ENCODE results near the gene FBXL5.
"Not testable (repeated sequence)": the region's sequence is repeated elsewhere in the genome, so short reads cannot be mapped to it uniquely, and the experiment has no call there.

Gene FBXL5

GRCh38 chr4:15648600-15648999 is 6.6 kb downstream of the FBXL5 start:
- Histone ChIP-seq H2AFZ (ENCODE audit: low read depth, low read length) (no peak overlapping the region), H3K36me3 (ENCODE audit: control insufficient read depth in 1 of 2, insufficient read depth in 2 of 2, low read depth in 1 of 2, low read length in 2 of 2) (peaks cover 0 to 7% of the 10 kb centered on the region in 2 experiments), H2AK5ac (ENCODE audit: low read length, severe bottlenecking) (no peak overlapping the region), H3K18ac (ENCODE audit: low read depth in 1 of 2, low read length in 2 of 2) (no peak overlapping the region), H3K14ac (ENCODE audit: low read length in 2 of 2) (no peak overlapping the region), H3K4me1 (ENCODE audit: control insufficient read depth, insufficient read depth, low read depth, low read length) (no peaks in the 10 kb centered on the region), H3K79me1 (replicated peaks; ENCODE audit: low read length, poor library complexity, severe bottlenecking) (peaks cover 2% of the 10 kb centered on the region), H3K9ac (ENCODE audit: low read length) (no peak overlapping the region), H3K4me3 (ENCODE audit: insufficient read depth in 1 of 2, low read depth in 1 of 2, low read length in 2 of 2) (no peak overlapping the region), H4K8ac (ENCODE audit: low read length) (no peak overlapping the region), H2BK15ac (ENCODE audit: low read depth, poor library complexity, severe bottlenecking) (no peak overlapping the region), H4K91ac (ENCODE audit: low read length) (no peak overlapping the region), H3K4me2 (ENCODE audit: low read length, poor library complexity, severe bottlenecking) (no peak overlapping the region), H2BK120ac (ENCODE audit: low read depth, low read length) (no peak overlapping the region), H3K9me3 (ENCODE audit: control insufficient read depth, low read length) (no peaks in the 10 kb centered on the region), H3K23ac (ENCODE audit: low read length in 2 of 2) (no peak overlapping the region), H2BK12ac (ENCODE audit: low read length in 2 of 2) (no peak overlapping the region), H3K27ac (ENCODE audit: low read length, poor library complexity, severe bottlenecking) (no peak overlapping the region), H3K27me3 (ENCODE audit: control insufficient read depth in 1 of 2, insufficient read depth in 1 of 2, low read length in 2 of 2) (no peaks in the 10 kb centered on the region), H3K4ac (ENCODE audit: low read depth in 1 of 2, low read length in 2 of 2) (no peak overlapping the region), H2BK5ac (ENCODE audit: low read depth, low read length, poor library complexity, severe bottlenecking) (no peak overlapping the region)
- whole genome bisulfite sequencing, result no CpG with 5 or more reads among the region's 2 CpGs
- DNase-seq, result no peak

GRCh38 chr4:15638418-15638817 is 16.7 kb downstream of the FBXL5 start:
- Histone ChIP-seq H3K79me1 (replicated peaks; ENCODE audit: low read length, poor library complexity, severe bottlenecking) (peaks cover 16% of the 10 kb centered on the region), H2BK120ac (ENCODE audit: low read depth, low read length) (no peak overlapping the region)

GRCh38 chr4:15636818-15637217 is 18.3 kb downstream of the FBXL5 start:
- no peak overlapping the region for H3K9ac ChIP-seq (ENCODE audit: low read length)
- H3K4me3 ChIP-seq (ENCODE audit: insufficient read depth in 1 of 2, low read depth in 1 of 2, low read length in 2 of 2), result no peak overlapping the region
- no peak overlapping the region for H2BK120ac ChIP-seq (ENCODE audit: low read depth, low read length)
- H2BK15ac ChIP-seq (ENCODE audit: low read depth, poor library complexity, severe bottlenecking), result no peak overlapping the region
- no peak overlapping the region for H3K4ac ChIP-seq (ENCODE audit: low read depth in 1 of 2, low read length in 2 of 2)
- no peak for DNase-seq
- H3K14ac ChIP-seq (ENCODE audit: low read length in 2 of 2), result no peak overlapping the region
- peaks cover 20 to 87% of the 10 kb centered on the region in 2 experiments for H3K36me3 ChIP-seq (ENCODE audit: control insufficient read depth in 1 of 2, insufficient read depth in 2 of 2, low read depth in 1 of 2, low read length in 2 of 2)
- H3K27me3 ChIP-seq (ENCODE audit: control insufficient read depth in 1 of 2, insufficient read depth in 1 of 2, low read length in 2 of 2), result no peaks in the 10 kb centered on the region
- H3K4me1 ChIP-seq (ENCODE audit: control insufficient read depth, insufficient read depth, low read depth, low read length), result peaks cover 1% of the 10 kb centered on the region
- H3K23ac ChIP-seq (ENCODE audit: low read length in 2 of 2), result no peak overlapping the region
- H2BK12ac ChIP-seq (ENCODE audit: low read length in 2 of 2), result no peak overlapping the region
- no peak overlapping the region for H2AK5ac ChIP-seq (ENCODE audit: low read length, severe bottlenecking)
- no peak overlapping the region for H3K27ac ChIP-seq (ENCODE audit: low read length, poor library complexity, severe bottlenecking)
- H2AFZ ChIP-seq (ENCODE audit: low read depth, low read length), result no peak overlapping the region
- no peak overlapping the region for H2BK5ac ChIP-seq (ENCODE audit: low read depth, low read length, poor library complexity, severe bottlenecking)
- H3K18ac ChIP-seq (ENCODE audit: low read depth in 1 of 2, low read length in 2 of 2), result no peak overlapping the region
- H3K9me3 ChIP-seq (ENCODE audit: control insufficient read depth, low read length), result no peaks in the 10 kb centered on the region
- peaks cover 16% of the 10 kb centered on the region for H3K79me1 ChIP-seq (replicated peaks; ENCODE audit: low read length, poor library complexity, severe bottlenecking)
- H3K4me2 ChIP-seq (ENCODE audit: low read length, poor library complexity, severe bottlenecking), result no peak overlapping the region
- no peak overlapping the region for H4K8ac ChIP-seq (ENCODE audit: low read length)
- no peak overlapping the region for H4K91ac ChIP-seq (ENCODE audit: low read length)
- WGBS, result 100% methylated on average over 1 of the region's 1 CpG

More at GRCh38 chr4:15638418-15638817, 16.7 kb downstream of the FBXL5 start:
- Histone ChIP-seq H2AK5ac (ENCODE audit: low read length, severe bottlenecking) (no peak overlapping the region), H3K9me3 (ENCODE audit: control insufficient read depth, low read length) (no peaks in the 10 kb centered on the region), H3K23ac (ENCODE audit: low read length in 2 of 2) (no peak overlapping the region), H3K18ac (ENCODE audit: low read depth in 1 of 2, low read length in 2 of 2) (no peak overlapping the region), H4K91ac (ENCODE audit: low read length) (no peak overlapping the region), H3K4me2 (ENCODE audit: low read length, poor library complexity, severe bottlenecking) (no peak overlapping the region), H3K9ac (ENCODE audit: low read length) (no peak overlapping the region), H3K27me3 (ENCODE audit: control insufficient read depth in 1 of 2, insufficient read depth in 1 of 2, low read length in 2 of 2) (no peaks in the 10 kb centered on the region), H3K4ac (ENCODE audit: low read depth in 1 of 2, low read length in 2 of 2) (no peak overlapping the region), H4K8ac (ENCODE audit: low read length) (no peak overlapping the region), H3K4me1 (ENCODE audit: control insufficient read depth, insufficient read depth, low read depth, low read length) (peaks cover 1% of the 10 kb centered on the region), H3K36me3 (ENCODE audit: control insufficient read depth in 1 of 2, insufficient read depth in 2 of 2, low read depth in 1 of 2, low read length in 2 of 2) (peaks cover 19 to 86% of the 10 kb centered on the region in 2 experiments), H2BK12ac (ENCODE audit: low read length in 2 of 2) (no peak overlapping the region), H3K14ac (ENCODE audit: low read length in 2 of 2) (no peak overlapping the region), H2BK5ac (ENCODE audit: low read depth, low read length, poor library complexity, severe bottlenecking) (no peak overlapping the region), H3K4me3 (ENCODE audit: insufficient read depth in 1 of 2, low read depth in 1 of 2, low read length in 2 of 2) (no peak overlapping the region), H2AFZ (ENCODE audit: low read depth, low read length) (no peak overlapping the region), H2BK15ac (ENCODE audit: low read depth, poor library complexity, severe bottlenecking) (no peak overlapping the region), H3K27ac (ENCODE audit: low read length, poor library complexity, severe bottlenecking) (no peak overlapping the region)
- WGBS, result 100% methylated on average over 5 of the region's 6 CpGs
- no peak for DNase-seq

GRCh38 chr4:15617407-15617806 is 37.8 kb downstream of the FBXL5 start:
- not testable (repeated sequence) for H2AFZ ChIP-seq (ENCODE audit: low read depth, low read length); H3K18ac ChIP-seq (ENCODE audit: low read depth in 1 of 2, low read length in 2 of 2); H2BK15ac ChIP-seq (ENCODE audit: low read depth, poor library complexity, severe bottlenecking); H3K27ac ChIP-seq (ENCODE audit: low read length, poor library complexity, severe bottlenecking); H3K27me3 ChIP-seq (ENCODE audit: control insufficient read depth in 1 of 2, insufficient read depth in 1 of 2, low read length in 2 of 2); H3K9ac ChIP-seq (ENCODE audit: low read length); H3K4me1 ChIP-seq (ENCODE audit: control insufficient read depth, insufficient read depth, low read depth, low read length); H2BK12ac ChIP-seq (ENCODE audit: low read length in 2 of 2); H3K14ac ChIP-seq (ENCODE audit: low read length in 2 of 2); H4K8ac ChIP-seq (ENCODE audit: low read length); H3K4ac ChIP-seq (ENCODE audit: low read depth in 1 of 2, low read length in 2 of 2); H3K4me2 ChIP-seq (ENCODE audit: low read length, poor library complexity, severe bottlenecking); H2BK5ac ChIP-seq (ENCODE audit: low read depth, low read length, poor library complexity, severe bottlenecking); H2AK5ac ChIP-seq (ENCODE audit: low read length, severe bottlenecking); H3K4me3 ChIP-seq (ENCODE audit: insufficient read depth in 1 of 2, low read depth in 1 of 2, low read length in 2 of 2); DNase-seq; H3K23ac ChIP-seq (ENCODE audit: low read length in 2 of 2); H4K91ac ChIP-seq (ENCODE audit: low read length); H2BK120ac ChIP-seq (ENCODE audit: low read depth, low read length)
- Histone ChIP-seq H3K9me3 (ENCODE audit: control insufficient read depth, low read length) (peaks cover 15% of the 10 kb centered on the region), H3K79me1 (replicated peaks; ENCODE audit: low read length, poor library complexity, severe bottlenecking) (peaks cover 14% of the 10 kb centered on the region), H3K36me3 (ENCODE audit: control insufficient read depth in 1 of 2, insufficient read depth in 2 of 2, low read depth in 1 of 2, low read length in 2 of 2) (peaks cover 19 to 47% of the 10 kb centered on the region in 2 experiments)
- WGBS, result 100% methylated on average over 3 of the region's 5 CpGs

Measured in mesenchymal stem cell (in vitro differentiated cells and primary cell).